ENCODE results near the gene OR5A2.
A peak's percentile ranks its signal among the peaks of the same experiment; 100 is the strongest.
"Not testable (repeated sequence)": the region's sequence is repeated elsewhere in the genome, so short reads cannot be mapped to it uniquely, and the experiment has no call there.

The OR5A2 gene, protein sequence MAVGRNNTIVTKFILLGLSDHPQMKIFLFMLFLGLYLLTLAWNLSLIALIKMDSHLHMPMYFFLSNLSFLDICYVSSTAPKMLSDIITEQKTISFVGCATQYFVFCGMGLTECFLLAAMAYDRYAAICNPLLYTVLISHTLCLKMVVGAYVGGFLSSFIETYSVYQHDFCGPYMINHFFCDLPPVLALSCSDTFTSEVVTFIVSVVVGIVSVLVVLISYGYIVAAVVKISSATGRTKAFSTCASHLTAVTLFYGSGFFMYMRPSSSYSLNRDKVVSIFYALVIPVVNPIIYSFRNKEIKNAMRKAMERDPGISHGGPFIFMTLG

DNA sequence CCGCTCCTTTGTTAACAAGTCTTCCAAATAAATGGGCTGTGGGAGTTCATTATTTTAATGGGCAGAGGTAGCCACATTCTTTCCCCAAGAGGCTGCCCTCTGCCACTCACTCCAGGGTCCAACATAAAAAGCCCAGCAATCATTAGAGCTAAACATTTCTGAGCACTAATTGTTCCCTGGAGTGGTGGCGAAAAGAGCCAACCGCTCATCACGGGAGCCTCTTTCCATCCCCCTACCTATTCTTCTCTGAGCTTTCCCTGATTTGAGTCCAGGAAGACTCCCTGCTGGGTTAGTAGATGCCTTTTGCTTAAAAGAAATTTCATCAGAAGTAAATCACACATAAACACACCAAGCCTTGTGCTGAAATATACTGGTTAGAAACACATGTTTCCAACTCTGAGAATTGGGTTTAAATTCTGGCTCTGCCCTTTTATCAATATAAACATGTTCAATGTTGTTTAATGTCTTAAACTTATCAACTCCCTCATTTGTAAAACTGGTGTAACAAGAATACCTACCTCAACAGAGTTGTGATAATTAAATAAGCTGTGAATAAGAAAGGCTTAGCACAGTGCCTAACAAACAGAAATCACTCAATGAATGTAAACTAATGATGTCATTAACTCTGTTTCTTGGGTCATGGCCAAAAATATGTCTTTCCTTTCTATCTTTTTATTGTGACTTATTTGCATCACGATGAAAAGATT lies at the start of gene OR5A2:
Gene OR5A2 (minus strand): TSS at position 53 of the 707 bp plus-strand sequence. CDS start 3,460 bp downstream, outside the sequence.
- H3K27me3 ChIP-seq (ENCODE audit: low read depth), result no peaks in the 10 kb centered on the region
- in situ Hi-C loops (cut with MboI; ENCODE audit: low sequenced_read_pairs), result no loop called here
- DNase-seq (ENCODE audit: low spot score in 2 of 2), result no peak
- no peaks in the 10 kb centered on the region for H3K9me3 ChIP-seq
- H3K36me3 ChIP-seq (replicated peaks), result no peaks in the 10 kb centered on the region
- no peaks in the 10 kb centered on the region for H3K4me1 ChIP-seq
- H3K4me3 ChIP-seq, result no peak within 1 kb of the TSS

DNA sequence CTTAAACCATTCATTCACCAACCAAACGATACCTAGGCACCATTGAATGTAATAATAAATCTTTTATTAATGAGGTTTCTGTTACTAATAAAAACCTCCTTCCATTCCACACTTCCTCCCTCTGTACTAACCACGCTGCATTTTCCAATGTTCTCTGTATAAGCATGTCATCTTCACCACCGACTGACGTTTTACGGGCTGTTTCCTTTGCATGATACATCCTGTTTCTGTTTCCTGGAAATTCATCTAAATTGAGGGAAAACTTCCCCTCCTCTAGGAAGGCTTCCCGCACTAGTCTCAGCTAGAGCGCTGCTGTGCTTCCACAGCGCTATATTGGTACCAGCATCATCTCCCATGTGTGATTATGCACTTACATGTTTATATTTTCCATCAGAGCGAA lies 49.0 kb upstream of the OR5A2 start:
- in situ Hi-C loops (cut with MboI; ENCODE audit: low sequenced_read_pairs), result no loop called here
- peaks cover 3% of the 10 kb centered on the region; the same call in 1 of the 2 replicates for H3K27me3 ChIP-seq (ENCODE audit: low read depth)
- DNase-seq (ENCODE audit: low spot score in 2 of 2), result no peak
- H3K4me3 ChIP-seq, result no peak overlapping the region
- no peaks in the 10 kb centered on the region for H3K4me1 ChIP-seq
- no peaks in the 10 kb centered on the region for H3K36me3 ChIP-seq (replicated peaks)
- H3K9me3 ChIP-seq, result no peaks in the 10 kb centered on the region

DNA sequence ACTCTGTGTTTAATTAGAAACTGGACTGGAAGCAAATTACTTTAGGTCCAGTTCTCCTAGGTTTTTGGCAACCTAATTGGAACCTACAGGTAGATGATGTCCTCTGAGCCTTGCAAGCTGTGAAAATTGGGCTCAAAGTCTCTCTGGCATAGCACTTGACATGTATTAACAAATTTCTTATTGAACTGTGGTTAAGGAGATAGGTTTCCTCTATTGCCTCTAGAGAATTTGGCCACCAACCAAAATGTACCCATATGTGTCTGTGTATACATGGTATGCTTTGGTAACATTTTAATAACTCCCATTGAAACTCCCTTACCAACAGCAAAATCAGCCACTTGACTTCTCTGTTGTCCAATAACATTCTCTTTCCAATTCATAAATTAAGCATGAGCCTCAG lies 46.8 kb upstream of the OR5A2 start, which contains the start of gene OR4D10:
Gene OR4D10 (plus strand): TSS at position 301 of the 400 bp plus-strand sequence. CDS start 4,115 bp downstream, outside the sequence.
- Histone ChIP-seq H3K4me3 (no peak within 1 kb of the TSS), H3K36me3 (replicated peaks) (no peaks in the 10 kb centered on the region), H3K27me3 (ENCODE audit: low read depth) (peaks cover 3% of the 10 kb centered on the region; the same call in 1 of the 2 replicates), H3K4me1 (no peaks in the 10 kb centered on the region), H3K9me3 (no peaks in the 10 kb centered on the region)
- DNase-seq (ENCODE audit: low spot score in 2 of 2), result no peak
- in situ Hi-C loops (cut with MboI; ENCODE audit: low sequenced_read_pairs), result no loop called here

DNA sequence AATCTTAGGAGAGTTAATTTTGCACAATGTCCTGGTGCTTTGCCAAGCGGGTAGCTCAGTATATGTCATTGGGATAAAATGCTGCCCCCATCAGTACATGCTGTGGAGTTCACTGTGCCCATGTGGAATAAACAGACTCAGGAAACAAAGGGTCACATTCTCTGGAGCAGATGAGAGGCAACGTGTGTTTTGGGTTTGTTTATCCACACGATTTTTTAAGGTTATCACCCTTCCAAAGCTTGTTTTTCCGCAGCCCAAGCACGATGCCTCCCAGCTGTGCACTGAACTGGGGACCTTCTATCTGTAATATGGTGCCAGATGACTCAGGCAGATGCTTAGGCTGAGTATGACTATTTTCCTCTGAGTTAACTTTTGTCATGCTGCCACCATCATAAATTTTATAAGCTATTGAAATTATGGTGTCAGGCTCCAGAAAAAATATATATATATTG lies 37.0 kb upstream of the OR5A2 start:
- H3K9me3 ChIP-seq, result no peaks in the 10 kb centered on the region
- no peaks in the 10 kb centered on the region for H3K36me3 ChIP-seq (replicated peaks)
- in situ Hi-C loops (cut with MboI; ENCODE audit: low sequenced_read_pairs), result no loop called here
- no peak for DNase-seq (ENCODE audit: low spot score in 2 of 2)
- no peak overlapping the region for H3K4me3 ChIP-seq
- no peaks in the 10 kb centered on the region for H3K27me3 ChIP-seq (ENCODE audit: low read depth)
- no peaks in the 10 kb centered on the region for H3K4me1 ChIP-seq

DNA sequence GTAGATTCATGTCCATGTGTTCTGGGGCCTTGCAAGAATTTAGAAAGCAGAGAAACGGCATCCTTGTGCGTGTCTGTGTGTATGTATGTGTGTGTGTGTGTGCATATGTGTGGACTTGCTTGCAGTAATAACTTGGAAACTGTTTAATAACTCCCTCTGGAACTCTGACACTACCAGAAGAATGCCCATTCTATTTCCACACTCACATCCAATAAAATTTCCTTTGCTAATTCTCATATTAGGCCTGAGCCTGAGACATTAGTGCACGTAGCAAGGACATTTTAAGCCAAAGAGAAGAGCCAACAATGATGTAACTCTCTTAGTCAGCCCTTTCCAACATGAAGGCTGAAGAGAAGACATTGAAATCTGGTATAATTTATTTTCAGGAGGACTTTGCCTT lies 33.7 kb upstream of the OR5A2 start:
- Histone ChIP-seq H3K9me3 (no peaks in the 10 kb centered on the region), H3K4me3 (no peak overlapping the region), H3K27me3 (ENCODE audit: low read depth) (no peaks in the 10 kb centered on the region; the same call in 1 of the 2 replicates), H3K36me3 (replicated peaks) (no peaks in the 10 kb centered on the region), H3K4me1 (no peaks in the 10 kb centered on the region)
- in situ Hi-C loops (cut with MboI; ENCODE audit: low sequenced_read_pairs), result no loop called here
- DNase-seq (ENCODE audit: low spot score in 2 of 2), result no peak

DNA sequence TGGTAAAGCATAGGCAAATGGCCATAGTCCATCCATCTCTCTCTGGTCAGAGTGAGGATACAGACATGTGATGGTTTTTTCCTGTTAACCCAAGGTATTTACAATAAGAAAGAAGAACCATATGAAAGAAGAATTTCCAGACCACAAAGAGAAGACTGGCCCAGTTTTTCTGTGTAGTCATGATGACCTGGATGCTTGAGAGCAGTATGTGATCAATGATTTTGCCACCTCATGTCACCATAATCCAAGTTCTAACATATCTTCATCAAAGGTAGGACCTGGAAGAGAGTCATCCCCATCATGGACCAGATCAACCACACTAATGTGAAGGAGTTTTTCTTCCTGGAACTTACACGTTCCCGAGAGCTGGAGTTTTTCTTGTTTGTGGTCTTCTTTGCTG lies 30.4 kb upstream of the OR5A2 start, which contains the start of gene OR4D6:
Gene OR4D6 (plus strand): TSS at position 301 of the 400 bp plus-strand sequence. CDS start 0 bp downstream, at position 301.
- no peak for DNase-seq (ENCODE audit: low spot score in 2 of 2)
- H3K9me3 ChIP-seq, result no peaks in the 10 kb centered on the region
- no peaks in the 10 kb centered on the region for H3K4me1 ChIP-seq
- no peaks in the 10 kb centered on the region; the same call in 1 of the 2 replicates for H3K27me3 ChIP-seq (ENCODE audit: low read depth)
- no peak within 1 kb of the TSS for H3K4me3 ChIP-seq
- H3K36me3 ChIP-seq (replicated peaks), result no peaks in the 10 kb centered on the region
- in situ Hi-C loops (cut with MboI; ENCODE audit: low sequenced_read_pairs), result no loop called here

DNA sequence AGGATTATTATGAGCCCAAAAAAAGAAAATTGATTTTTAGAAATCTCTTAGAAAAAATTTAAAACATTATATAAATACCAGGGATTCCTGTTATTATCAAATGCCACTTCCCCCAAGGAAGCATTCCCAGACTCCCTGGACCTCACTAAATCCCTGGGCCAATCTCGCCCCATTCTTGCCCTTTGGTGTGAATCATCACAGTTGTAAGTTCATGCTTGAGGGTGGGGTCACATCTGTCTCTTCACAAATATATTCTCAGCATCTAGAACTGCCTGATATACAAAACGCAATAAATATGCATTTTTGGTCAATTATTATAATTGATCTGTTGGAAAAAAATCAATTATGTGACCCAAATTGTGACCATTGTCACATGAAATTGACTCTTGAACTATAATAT lies 22.3 kb upstream of the OR5A2 start:
- Histone ChIP-seq H3K4me1 (no peaks in the 10 kb centered on the region), H3K9me3 (no peaks in the 10 kb centered on the region), H3K4me3 (no peak overlapping the region), H3K36me3 (replicated peaks) (no peaks in the 10 kb centered on the region), H3K27me3 (ENCODE audit: low read depth) (no peaks in the 10 kb centered on the region)
- no peak for DNase-seq (ENCODE audit: low spot score in 2 of 2)
- in situ Hi-C loops (cut with MboI; ENCODE audit: low sequenced_read_pairs), result no loop called here

DNA sequence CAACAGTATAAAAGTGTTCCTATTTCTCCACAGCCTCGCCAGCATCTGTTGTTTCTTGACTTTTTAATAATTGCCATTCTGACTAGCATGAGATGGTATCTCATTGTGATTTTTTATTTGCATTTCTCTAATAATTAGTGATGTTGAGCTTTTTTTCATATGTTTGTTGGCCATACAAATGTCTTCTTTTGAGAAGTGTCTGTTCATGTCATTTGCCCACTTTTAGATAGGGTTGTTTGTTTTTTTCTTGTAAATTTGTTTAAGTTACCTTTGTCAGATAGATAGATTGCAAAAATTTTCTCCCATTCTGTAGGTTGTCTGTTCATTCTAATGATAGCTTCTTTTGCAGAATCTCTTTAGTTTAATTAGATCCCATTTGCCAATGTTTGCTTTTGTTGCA lies 19.4 kb upstream of the OR5A2 start:
- in situ Hi-C loops (cut with MboI; ENCODE audit: low sequenced_read_pairs); H3K9me3 ChIP-seq; H3K27me3 ChIP-seq (ENCODE audit: low read depth); DNase-seq (ENCODE audit: low spot score in 2 of 2); H3K36me3 ChIP-seq (replicated peaks); H3K4me1 ChIP-seq; H3K4me3 ChIP-seq: not testable (repeated sequence)

DNA sequence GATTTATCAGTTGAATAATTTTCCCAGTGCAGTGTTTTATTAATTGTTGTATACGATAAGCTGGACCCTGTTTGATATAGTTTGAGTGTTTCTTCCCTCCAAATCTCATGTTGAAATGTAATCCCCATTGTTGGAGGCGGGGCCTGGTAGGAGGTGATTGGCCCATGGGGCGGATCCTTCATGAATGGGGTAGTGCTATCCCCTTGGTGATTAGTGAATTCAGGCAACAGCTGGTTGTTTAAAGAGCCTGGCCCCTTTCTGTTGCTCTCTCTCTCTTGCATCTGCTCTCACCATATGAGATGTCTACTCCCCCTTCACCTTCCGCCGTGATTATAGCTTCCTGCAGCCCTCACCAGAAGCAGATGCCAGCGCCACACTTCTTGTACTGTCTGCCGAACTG lies 11.6 kb upstream of the OR5A2 start:
- DNase-seq (ENCODE audit: low spot score in 2 of 2), result peak in 1 of 2 experiments; percentile 12
- in situ Hi-C loops (cut with MboI; ENCODE audit: low sequenced_read_pairs), result no loop called here
- Histone ChIP-seq H3K4me1 (no peaks in the 10 kb centered on the region), H3K27me3 (ENCODE audit: low read depth) (peaks cover 8% of the 10 kb centered on the region; the same call in 1 of the 2 replicates), H3K9me3 (no peaks in the 10 kb centered on the region), H3K36me3 (replicated peaks) (no peaks in the 10 kb centered on the region), H3K4me3 (no peak overlapping the region)

DNA sequence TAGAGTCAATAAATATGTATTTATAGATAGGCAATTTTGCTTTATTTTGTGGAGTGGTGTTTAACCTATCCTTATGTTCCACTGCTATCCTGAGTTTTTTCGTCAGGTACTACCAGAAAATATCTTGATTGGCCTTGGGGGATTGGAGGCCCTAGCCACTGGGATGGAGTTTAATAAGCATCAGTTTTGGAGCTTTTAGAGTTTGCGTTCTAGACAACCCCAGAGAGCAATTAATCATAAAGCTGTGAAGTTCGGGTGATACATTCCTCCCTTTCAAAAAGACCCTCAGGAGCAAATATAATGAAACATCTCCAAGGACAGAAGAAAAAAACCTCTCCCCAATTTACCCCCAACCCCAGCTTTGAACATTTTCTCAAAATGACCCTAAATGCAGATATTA lies 10.0 kb upstream of the OR5A2 start, which contains the start of gene OR5A1:
Gene OR5A1 (plus strand): TSS at position 301 of the 400 bp plus-strand sequence. CDS start 6,700 bp downstream, outside the sequence.
- Histone ChIP-seq H3K9me3 (no peaks in the 10 kb centered on the region), H3K27me3 (ENCODE audit: low read depth) (peaks cover 8% of the 10 kb centered on the region; the same call in 1 of the 2 replicates), H3K4me3 (no peak within 1 kb of the TSS), H3K4me1 (no peaks in the 10 kb centered on the region), H3K36me3 (replicated peaks) (no peaks in the 10 kb centered on the region)
- in situ Hi-C loops (cut with MboI; ENCODE audit: low sequenced_read_pairs), result no loop called here
- DNase-seq (ENCODE audit: low spot score in 2 of 2), result no peak

DNA sequence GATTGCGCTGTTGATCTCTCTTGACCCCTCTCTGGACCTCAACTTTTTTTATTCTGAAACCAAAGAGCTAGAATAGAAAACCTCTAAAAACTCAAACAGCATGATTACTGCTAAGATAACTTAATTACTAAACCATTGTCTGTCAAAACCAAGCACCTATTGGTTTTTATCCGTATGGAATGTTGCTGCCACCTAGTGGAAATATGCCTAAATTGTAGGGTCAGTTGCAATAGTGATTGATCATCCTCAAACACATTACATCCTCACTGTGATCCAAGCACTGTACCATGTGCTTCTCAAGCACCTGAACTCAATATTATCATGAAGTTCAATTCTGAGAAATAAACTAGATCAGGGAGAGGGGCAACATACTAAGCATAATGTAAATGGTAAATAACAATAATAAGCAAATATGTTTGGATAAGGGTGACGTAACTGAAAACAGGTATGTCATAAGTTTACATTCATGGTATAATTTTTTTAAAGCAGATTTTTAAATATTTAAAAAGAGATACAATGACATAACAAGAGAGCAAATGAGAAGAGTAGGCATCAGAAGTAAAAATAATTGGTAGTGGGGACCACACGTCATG lies 3.8 kb upstream of the OR5A2 start:
- Histone ChIP-seq H3K4me1 (no peaks in the 10 kb centered on the region), H3K27me3 (ENCODE audit: low read depth) (no peaks in the 10 kb centered on the region), H3K36me3 (replicated peaks) (no peaks in the 10 kb centered on the region), H3K9me3 (no peaks in the 10 kb centered on the region), H3K4me3 (no peak overlapping the region)
- peak; percentile 55 to 64 for DNase-seq (ENCODE audit: low spot score in 2 of 2)
- in situ Hi-C loops (cut with MboI; ENCODE audit: low sequenced_read_pairs), result no loop called here

DNA sequence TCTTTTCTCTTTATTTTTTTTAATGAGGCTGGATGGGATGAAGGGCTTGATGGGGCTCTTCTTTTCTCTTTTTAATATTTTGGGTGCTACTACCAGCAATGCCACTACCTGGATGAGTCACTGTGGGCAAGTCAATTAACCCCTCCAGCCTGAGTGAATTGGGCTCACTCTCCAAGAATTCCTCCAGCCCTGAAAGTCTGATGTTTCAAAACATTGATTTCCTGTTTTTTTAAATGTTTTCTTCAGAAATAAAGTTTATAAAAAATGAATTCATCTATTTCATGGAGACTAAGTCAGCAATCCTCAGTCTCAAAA lies 812 bp upstream of the OR5A2 start:
- no peaks in the 10 kb centered on the region for H3K36me3 ChIP-seq (replicated peaks)
- no peaks in the 10 kb centered on the region for H3K9me3 ChIP-seq
- no peaks in the 10 kb centered on the region for H3K27me3 ChIP-seq (ENCODE audit: low read depth)
- DNase-seq (ENCODE audit: low spot score in 2 of 2), result no peak
- in situ Hi-C loops (cut with MboI; ENCODE audit: low sequenced_read_pairs), result no loop called here
- no peaks in the 10 kb centered on the region for H3K4me1 ChIP-seq
- H3K4me3 ChIP-seq, result no peak overlapping the region

DNA sequence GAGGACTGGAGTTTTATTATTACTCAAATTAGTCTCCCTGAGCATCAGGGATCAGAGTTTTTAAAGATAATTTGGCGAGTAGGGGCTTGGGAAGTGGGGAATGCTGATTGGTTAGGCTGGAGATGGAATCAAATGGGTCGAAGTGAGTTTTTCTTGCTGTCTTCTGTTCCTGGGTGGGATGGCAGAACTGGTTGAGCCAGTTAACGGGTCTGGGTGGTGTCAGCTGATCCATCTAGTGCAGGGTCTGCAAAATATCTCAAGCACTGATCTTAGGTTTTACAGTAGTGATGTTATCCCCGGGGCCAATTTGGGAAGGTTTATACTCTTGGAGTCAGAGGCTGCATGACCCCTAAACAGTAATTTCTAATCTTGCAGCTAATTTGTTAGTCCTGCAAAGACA lies 1.1 kb downstream of the OR5A2 start:
- no peak for DNase-seq (ENCODE audit: low spot score in 2 of 2)
- Histone ChIP-seq H3K27me3 (ENCODE audit: low read depth) (no peaks in the 10 kb centered on the region), H3K36me3 (replicated peaks) (no peaks in the 10 kb centered on the region), H3K9me3 (no peaks in the 10 kb centered on the region), H3K4me1 (no peaks in the 10 kb centered on the region), H3K4me3 (no peak overlapping the region)
- in situ Hi-C loops (cut with MboI; ENCODE audit: low sequenced_read_pairs), result no loop called here

DNA sequence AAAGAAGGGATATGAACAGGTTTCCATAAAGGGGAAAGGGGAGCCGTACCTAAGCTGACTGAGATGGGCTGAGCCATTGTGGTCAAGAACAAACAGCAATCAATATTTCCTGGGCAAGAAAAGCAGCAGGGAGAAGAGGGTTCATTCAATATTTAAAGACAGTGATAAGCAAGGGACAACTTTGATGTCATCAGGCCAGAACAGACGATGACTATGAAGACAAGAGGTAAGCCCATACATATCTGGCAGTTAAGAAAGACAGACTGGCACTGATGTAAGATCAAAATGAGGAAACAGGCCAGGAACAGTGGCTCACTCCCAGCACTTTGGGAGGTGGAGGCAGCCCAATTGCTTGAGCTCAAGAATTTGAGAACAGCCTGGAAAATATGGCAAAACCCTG lies 2.4 kb downstream of the OR5A2 start:
- no peak overlapping the region for H3K4me3 ChIP-seq
- H3K4me1 ChIP-seq, result no peaks in the 10 kb centered on the region
- no peak for DNase-seq (ENCODE audit: low spot score in 2 of 2)
- H3K9me3 ChIP-seq, result no peaks in the 10 kb centered on the region
- H3K36me3 ChIP-seq (replicated peaks), result no peaks in the 10 kb centered on the region
- in situ Hi-C loops (cut with MboI; ENCODE audit: low sequenced_read_pairs), result no loop called here
- no peaks in the 10 kb centered on the region for H3K27me3 ChIP-seq (ENCODE audit: low read depth)
